NCI-H2171 (cell line): Measurements from ENCODE around the gene SFN.
"Not testable (repeated sequence)": the region's sequence is repeated elsewhere in the genome, so short reads cannot be mapped to it uniquely, and the experiment has no call there.

Experiments
- DNase-seq: peaks from one replicate; lab custom pipeline; 2025; lab: John Stamatoyannopoulos, UW

The SFN gene

DNA sequence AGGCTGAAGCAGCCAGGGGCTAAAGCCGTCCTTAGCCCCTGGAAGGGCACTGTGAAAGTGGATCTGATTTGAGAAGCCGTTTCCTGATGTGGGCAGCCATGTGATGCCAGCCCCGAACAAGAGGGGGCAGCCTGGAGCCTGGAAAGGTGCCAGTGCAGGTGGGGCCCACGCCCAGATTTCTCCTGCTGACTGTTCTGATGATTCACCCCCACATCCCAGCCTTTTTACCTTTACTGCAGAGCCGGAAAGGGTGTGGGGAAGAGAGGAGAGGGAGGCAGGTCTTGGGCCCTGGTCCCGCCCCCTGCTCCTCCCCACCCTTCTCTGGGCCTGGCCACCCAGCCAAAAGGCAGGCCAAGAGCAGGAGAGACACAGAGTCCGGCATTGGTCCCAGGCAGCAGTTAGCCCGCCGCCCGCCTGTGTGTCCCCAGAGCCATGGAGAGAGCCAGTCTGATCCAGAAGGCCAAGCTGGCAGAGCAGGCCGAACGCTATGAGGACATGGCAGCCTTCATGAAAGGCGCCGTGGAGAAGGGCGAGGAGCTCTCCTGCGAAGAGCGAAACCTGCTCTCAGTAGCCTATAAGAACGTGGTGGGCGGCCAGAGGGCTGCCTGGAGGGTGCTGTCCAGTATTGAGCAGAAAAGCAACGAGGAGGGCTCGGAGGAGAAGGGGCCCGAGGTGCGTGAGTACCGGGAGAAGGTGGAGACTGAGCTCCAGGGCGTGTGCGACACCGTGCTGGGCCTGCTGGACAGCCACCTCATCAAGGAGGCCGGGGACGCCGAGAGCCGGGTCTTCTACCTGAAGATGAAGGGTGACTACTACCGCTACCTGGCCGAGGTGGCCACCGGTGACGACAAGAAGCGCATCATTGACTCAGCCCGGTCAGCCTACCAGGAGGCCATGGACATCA is at the start of gene SFN:
TSS of gene SFN (plus strand) at position 369 of the 904 bp plus-strand sequence. CDS start at position 433, 64 bp downstream.
- DNase-seq: peak; percentile 57

GRCh38 chr1:26814377-26814776 is 48.6 kb upstream of the SFN start:
- DNase-seq: no peak

DNA sequence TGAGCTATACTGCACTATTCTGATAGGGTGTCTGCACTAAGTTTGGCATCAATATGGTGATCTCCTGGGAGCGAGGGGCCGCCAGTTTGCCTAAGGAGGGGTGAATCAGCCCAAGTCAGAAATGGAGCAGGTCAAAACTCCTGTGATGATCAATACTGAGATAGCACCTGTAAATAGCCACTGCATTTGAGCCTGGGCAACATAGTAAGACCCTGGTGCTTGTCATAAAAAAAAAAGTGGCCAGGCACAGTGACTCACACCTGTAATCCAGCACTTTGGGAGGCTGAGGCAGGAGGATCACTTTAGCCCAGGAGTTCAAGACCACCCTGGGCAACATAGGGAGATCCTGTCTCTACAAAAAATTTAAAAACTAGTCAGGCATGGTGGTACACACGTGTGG is 48.1 kb upstream of the SFN start:
- no peak for DNase-seq

GRCh38 chr1:26820784-26821269 is 42.1 kb upstream of the SFN start:
- no peak for DNase-seq

- no peak for DNase-seq
Measured at GRCh38 chr1:26822737-26823395, 40.1 kb upstream of the SFN start.

GRCh38 chr1:26824731-26825130 is 38.2 kb upstream of the SFN start:
- DNase-seq: no peak

DNA sequence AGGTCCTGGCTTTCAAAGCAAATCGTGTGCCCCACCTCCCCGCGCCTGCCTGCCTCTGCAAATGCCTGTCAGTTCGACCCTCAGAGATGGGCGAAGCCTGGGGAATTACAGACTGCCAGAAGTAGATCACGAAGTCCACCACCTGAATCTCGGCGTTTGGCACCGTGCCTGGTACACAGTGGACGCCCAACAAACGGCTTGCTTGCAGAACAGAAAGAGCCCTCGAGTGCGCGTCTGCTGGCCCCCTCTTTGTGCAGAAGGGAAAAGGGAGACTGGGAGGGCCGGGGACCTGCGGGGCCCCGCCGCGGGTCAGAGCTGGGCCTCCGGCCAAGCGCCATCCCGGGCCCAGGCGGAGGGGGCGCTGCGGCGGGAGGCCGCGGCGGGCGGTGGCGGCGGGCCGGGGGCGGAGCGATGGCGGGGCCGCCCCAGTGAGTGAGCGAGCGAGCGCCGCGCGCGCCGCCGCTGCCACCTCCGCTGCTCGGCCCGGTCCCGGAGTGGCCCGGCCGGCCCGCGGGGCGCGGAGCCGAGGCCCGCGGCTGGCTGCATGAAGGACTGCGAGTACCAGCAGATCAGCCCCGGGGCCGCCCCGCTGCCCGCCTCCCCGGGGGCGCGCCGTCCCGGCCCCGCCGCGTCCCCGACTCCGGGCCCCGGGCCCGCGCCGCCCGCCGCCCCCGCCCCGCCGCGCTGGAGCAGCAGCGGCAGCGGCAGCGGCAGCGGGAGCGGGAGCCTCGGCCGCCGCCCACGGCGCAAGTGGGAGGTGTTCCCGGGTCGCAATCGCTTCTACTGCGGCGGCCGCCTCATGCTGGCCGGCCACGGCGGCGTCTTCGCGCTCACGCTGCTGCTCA is 36.5 kb upstream of the SFN start, which contains the start of gene ZDHHC18:
TSS of gene ZDHHC18 (plus strand) at position 428 of the 845 bp plus-strand sequence. CDS start at position 545, 117 bp downstream.
- DNase-seq: peak; percentile 42

GRCh38 chr1:26827106-26827604 is 35.8 kb upstream of the SFN start:
- DNase-seq: no peak

GRCh38 chr1:26827663-26828062 is 35.3 kb upstream of the SFN start:
- no peak for DNase-seq

- no peak for DNase-seq
Measured at GRCh38 chr1:26828411-26828991, 34.4 kb upstream of the SFN start.

DNA sequence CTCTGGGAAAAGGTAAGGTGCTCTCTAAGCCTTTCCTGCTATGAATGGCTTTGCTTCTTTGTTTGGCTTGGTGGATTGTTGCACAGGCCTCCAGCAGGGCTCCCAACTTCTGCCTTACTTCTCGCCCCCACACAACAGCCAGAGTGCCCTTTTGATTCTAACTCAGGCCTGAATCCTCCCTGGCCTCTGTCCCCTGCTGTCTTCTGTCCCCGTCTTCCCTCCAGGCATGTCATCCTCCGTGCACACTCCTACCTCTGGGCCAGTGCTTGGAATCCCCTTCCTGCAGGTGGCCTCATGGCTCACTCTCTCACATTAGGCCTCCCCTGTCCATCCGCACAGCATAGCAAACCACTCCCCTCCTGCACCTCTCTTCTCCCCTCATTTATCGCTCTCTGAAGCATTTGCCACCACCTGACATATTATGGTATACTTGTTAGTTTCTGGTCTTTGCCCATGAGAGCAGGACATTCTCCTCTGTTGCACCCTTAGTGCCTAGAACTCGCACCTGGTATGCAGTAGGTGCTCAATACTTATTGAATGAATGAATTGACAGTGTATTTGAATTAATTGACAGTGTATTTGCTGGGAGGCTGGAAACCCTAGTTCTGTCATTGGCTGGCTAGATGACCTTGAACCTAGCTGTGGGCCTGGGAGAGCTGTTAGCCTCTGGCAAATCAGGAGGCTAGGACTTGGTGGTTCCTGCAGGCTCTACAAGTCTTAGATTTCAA is 33.6 kb upstream of the SFN start:
- no peak for DNase-seq

DNA sequence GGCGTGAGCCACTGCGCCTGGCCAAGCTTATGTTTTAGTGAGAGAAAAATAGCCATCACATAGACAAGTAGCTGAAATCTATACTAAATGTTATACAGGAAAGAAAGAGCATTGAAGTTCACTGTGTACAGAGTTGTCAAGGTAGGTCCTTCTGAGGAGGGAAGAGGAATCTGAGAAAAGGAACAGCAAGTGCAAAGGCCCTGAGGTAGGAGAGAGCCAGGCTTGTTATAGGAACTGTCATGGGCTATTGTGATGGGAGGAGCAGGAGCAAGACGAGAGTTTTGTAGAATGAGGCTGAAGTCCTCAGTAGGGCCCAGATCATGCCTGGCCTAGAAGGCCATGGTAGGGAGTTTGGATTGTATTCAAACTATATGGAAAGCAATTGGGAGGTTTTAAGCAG is 31.9 kb upstream of the SFN start:
- DNase-seq: no peak

- no peak for DNase-seq
Measured at GRCh38 chr1:26831546-26832248, 31.3 kb upstream of the SFN start.

- no peak for DNase-seq
Measured at GRCh38 chr1:26832249-26832960, 30.5 kb upstream of the SFN start.

- DNase-seq: no peak
Measured at GRCh38 chr1:26833432-26834405, 29.2 kb upstream of the SFN start.

DNA sequence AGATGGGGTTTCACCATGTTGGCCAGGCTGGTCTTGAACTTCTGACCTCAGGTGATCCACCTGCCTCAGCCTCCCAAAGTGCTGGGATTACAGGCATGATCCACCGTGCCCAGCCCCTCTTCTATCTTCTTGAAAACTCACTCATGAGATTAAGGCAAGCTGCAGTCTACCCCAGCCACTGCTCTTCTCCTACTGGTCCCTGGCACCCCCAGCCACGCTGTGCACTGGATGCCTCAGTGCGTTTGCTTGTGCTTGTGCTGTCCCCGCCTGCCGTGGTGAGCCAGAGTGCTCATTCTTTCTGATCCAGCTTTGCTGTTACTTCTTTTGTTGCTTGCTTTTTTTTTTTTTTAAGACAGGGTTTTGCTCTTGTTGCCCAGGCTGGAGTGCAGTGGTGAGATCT is 25.3 kb upstream of the SFN start:
- not testable (repeated sequence) for DNase-seq

- DNase-seq: no peak
Measured at GRCh38 chr1:26838474-26839338, 24.2 kb upstream of the SFN start.
